ENCODE measurements around the gene NPW.
A peak's percentile ranks its signal among the peaks of the same experiment; 100 is the strongest.

The NPW gene

GRCh38 chr16:1984347-1985225 lies 35.0 kb upstream of the NPW start:
- peak; percentile 57 for DNase-seq

GRCh38 chr16:1985466-1986150 lies 34.0 kb upstream of the NPW start:
- DNase-seq, result no peak

- no peak for DNase-seq
Measured at GRCh38 chr16:1987198-1987597, 32.4 kb upstream of the NPW start.

GRCh38 chr16:1989209-1990100 lies 30.1 kb upstream of the NPW start, which contains the start of gene SYNGR3:
TSS of gene SYNGR3 (plus strand) at chr16:1989970. CDS start at chr16:1990103, 133 bp downstream.
- no peak for DNase-seq

GRCh38 chr16:1990101-1990350 lies 29.6 kb upstream of the NPW start:
- no peak for DNase-seq

GRCh38 chr16:1990351-1991134 lies 29.0 kb upstream of the NPW start:
- no peak for DNase-seq

- no peak for DNase-seq
Measured at GRCh38 chr16:1991135-1991551, 28.4 kb upstream of the NPW start.

- no peak for DNase-seq
Measured at GRCh38 chr16:1991588-1991947, 28.0 kb upstream of the NPW start.

GRCh38 chr16:1991948-1992703 lies 27.5 kb upstream of the NPW start:
- peak; percentile 96 for DNase-seq

- DNase-seq, result no peak
Measured at GRCh38 chr16:1992704-1993317, 26.8 kb upstream of the NPW start.

- no peak for DNase-seq
Measured at GRCh38 chr16:1993731-1994131, 25.9 kb upstream of the NPW start.

GRCh38 chr16:1997494-1998359 lies 21.9 kb upstream of the NPW start:
- no peak for DNase-seq

GRCh38 chr16:1998360-1998835 lies 21.2 kb upstream of the NPW start:
- DNase-seq, result no peak

GRCh38 chr16:1998852-1999801 lies 20.5 kb upstream of the NPW start:
- DNase-seq, result no peak

- no peak for DNase-seq
Measured at GRCh38 chr16:1999866-2000514, 19.6 kb upstream of the NPW start.

GRCh38 chr16:2001035-2001434 lies 18.6 kb upstream of the NPW start:
- DNase-seq, result no peak

- no peak for DNase-seq
Measured at GRCh38 chr16:2001456-2002355, 17.9 kb upstream of the NPW start.

All from femur (tissue), 1 donor.